HUDEP-2 (cell line): ENCODE data around the gene SLC5A3.
A peak's percentile ranks its signal among the peaks of the same experiment; 100 is the strongest.

ENCODE experiments used
- DNase-seq, 76 experiments: peaks; one replicate each; lab custom pipeline; 2025; ENCODE audit not compliant: unreplicated experiment in 76 of 76; lab: John Stamatoyannopoulos, UW

Gene SLC5A3

GRCh38 chr21:34065027-34065426, 8.4 kb upstream of the SLC5A3 start:
- DNase-seq, result no peak

DNA sequence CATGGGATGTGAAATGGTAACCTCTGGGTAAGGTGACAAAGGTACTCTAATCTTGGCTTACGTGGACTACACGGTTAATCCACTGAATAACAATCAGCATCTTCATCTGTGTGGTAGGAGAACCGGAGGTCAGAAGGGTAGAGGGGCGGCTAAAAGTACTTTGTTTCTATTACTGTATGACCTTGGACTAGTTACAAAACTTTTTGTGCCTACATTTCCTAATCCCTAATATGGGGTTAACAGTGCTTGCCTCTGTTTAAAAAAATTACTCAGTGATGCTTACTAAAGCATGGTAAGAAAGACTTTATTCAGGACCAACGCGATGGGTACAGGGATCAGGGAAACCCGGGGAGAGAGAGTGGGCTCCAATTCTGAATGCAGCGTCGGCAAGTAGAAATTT, 1.7 kb upstream of the SLC5A3 start:
- DNase-seq, result no peak

DNA sequence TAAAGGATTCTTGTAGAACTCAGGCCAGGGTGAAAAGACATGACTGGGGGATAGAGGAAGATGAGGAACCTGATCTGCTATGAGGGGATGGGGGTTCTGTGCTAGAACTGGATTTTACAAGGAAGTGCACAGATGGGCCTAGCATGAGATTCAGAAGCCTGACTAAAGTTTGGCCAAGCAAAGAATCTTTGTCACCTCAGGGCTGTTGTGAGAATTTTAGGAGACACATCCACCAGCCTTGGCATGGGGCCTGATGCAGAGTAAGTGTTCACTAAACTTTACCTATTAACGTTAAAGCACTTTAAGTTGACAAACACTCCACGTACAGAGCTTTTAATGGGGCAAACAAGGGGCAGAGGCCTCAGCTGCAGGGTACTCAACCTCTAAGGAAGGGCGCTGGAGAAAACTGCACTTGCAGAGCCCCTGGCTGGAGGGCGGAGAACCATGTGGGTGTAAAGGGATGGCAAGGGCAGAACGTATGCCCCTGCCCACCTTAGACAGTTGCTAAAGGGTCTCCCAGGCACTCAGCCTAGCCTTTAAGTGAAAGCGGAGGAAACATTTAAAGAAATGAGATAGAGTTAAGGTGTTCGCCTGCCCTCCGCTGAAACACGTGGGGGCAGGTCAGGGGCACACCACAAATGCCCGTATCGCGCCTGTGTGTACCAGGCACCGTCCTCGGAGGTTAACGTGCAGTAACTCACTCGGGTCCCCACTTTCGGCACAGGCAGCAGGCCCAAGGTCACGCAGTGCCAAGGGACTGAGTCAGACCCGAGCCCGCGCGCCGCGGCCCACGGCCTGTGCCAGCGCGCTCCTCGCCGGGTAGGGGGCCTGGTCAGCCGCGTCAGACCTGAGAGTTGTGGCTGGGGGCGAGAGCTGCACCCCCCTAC, 990 bp upstream of the SLC5A3 start:
- DNase-seq, result peak in 1 of 76 experiments; percentile 15

- DNase-seq, result peak in 27 of 76 experiments; percentile 21 to 70 (median 46)
Measured at GRCh38 chr21:34073749-34074282, 438 bp downstream of the SLC5A3 start.

DNA sequence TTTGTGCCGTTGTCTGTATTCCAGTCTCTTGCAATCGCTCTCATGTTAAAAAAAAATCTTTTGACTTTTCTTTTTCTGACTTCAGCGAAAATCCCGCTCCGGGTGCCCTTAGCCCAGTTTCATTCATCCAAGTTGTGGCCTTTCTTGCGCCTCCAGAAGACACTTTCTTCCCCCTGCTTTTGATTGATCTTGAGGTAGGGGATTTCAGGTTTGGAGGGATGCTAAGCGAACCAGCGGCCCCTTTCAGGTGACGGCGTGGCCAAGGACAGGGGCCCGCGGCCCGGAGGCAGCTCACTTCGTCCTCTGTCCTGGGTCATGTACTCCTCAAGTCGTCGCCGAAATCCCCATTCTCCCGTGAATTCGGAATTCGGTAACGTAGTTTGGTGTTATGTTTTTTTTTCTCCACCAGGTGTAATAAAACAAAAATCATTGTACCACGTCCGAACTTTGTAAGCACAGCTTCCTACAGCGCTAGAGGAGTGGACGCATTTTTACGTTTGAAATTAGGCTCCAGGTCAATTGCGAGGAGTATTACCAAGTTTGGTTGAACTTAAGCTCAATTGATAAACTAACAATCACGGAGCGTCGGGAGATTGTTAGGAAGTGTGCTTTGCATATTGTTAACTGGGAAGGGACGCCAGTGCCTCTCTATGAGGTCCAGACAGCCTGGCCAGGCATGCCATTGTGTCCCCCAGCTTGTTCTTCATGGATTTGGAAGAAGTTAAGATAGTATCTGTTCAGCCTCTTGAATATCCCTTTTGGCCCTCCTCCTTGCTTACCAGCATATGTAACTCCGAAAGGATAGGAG, 1.1 kb downstream of the SLC5A3 start:
- peak in 1 of 76 experiments; percentile 37 for DNase-seq

- DNase-seq, result no peak
Measured at GRCh38 chr21:34075091-34075425, 1.7 kb downstream of the SLC5A3 start.

DNA sequence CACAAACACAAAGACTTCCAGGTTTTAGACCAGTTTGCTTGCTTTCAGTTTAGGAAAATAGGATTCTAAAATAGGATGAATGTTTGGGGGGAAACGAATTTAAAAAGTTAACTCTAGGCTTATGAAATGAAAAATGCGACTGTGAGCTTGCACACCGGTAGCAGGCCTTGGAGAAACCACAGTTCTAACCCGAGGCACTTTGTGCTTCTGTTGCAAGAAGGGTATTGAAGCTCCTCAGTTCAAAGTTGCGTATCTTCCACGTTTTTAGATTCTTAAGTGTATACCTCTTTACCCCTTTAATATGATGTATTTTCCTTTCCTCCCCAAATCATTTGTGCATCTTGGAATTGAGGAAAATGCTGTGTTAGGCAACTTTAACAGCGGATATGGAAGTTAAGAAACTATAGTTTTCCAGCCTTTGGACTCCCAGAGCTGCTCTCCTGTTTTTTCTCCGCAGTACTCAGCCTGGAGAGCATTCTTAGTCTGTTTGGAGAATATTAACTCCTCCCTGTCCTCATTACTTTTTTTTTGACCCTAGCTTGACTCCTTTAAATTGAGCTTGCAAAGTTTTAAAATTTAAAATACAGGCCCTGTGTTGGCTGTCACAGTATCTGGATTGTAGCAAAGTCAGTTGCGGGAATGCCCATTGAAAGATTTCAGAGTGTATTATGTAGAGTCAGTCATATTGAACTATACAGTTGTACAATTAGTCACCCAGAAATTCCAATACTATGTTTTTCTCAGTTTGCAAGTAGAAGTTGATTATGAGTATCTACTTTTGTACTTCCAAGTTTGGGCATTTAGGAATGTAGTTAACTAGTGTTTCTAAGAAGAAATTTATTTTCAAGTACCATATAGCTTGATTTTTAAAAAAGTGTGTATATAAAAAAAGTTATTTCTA, 2.6 kb downstream of the SLC5A3 start:
- DNase-seq, result no peak

- no peak for DNase-seq
Measured at GRCh38 chr21:34076835-34077234, 3.5 kb downstream of the SLC5A3 start.

GRCh38 chr21:34077888-34078287, 4.5 kb downstream of the SLC5A3 start:
- peak in 9 of 76 experiments; percentile 7 to 56 (median 24) for DNase-seq

DNA sequence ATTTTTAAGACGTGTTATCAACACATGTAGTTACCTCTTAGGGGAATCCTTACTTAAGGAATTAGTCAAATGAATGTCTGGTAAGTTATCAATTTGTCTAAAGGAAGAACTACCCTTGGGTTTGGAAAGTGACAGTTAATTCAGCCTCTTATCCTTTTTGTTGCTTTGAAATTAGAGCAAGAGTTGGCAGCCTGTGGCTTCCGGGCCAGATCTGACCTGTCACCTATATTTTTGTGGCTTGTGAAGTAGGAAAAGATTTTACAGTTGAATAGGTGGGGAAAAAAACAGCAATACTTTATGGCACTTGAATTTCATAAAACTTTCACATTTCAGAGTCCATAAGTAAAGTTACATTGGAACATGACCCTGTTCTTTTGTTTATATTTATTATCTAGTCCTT, 5.5 kb downstream of the SLC5A3 start:
- peak in 3 of 76 experiments; percentile 5 to 28 (median 16) for DNase-seq

DNA sequence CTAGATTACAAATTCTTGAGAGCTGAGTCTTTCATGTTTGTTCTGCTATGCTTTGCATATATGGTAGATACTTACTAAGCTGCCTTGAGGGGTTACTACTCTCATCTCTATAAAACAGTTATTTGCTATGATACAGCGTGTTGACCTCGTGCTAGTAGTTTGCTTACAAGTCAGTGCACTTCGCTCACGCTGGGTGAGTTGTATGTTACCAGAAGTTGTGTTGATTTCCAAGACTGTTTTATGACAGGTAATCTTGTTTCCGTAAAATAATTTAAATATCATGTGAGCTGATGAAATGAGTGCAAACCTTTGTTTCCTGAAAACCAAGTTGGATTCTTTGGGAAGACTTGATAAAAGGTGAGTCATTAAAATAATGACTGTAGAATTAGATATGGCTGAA, 7.3 kb downstream of the SLC5A3 start:
- no peak for DNase-seq

GRCh38 chr21:34082769-34083168, 9.4 kb downstream of the SLC5A3 start:
- no peak for DNase-seq

- no peak for DNase-seq
Measured at GRCh38 chr21:34083357-34083756, 10.0 kb downstream of the SLC5A3 start.

GRCh38 chr21:34085129-34085528, 11.8 kb downstream of the SLC5A3 start:
- DNase-seq, result no peak

DNA sequence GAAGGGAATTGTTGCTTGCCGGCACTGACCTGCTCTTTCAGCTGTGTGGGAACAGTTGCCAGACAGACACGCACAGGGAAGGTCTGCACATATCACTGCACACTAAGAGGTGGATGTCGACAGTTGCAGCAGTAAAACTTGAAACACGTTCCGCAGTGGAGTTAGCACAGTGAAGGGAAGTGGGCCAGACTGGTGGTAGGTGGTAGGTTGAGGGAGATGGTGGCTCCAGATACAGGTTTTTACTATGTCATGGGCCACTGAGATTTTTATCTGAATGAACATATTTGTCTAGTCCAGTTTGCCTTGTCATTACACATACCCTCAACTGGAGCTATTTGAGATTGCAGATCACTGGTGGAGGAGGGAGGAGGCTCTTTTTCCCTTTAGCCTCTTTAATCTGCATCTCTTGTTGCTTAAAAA, 13.5 kb downstream of the SLC5A3 start:
- DNase-seq, result peak in 2 of 76 experiments; percentile 12 to 25

DNA sequence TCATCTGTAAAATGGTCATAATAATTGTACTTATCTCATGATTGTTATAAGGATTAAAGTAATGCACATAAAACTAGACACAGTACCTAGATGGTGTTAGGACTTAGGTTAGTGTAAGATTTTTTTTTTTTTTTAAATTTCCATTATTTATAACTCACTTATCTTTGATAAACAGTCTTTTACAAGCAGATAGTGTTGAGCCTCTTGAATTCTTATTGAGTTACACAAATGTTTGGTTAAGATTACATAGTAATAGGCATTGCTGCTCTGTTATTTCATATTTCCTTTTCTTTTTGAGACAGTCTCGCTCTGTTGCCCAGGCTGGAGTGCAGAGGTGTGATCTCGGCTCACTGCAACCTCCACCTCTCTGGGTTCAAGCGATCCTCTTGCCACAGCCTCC, 15.4 kb downstream of the SLC5A3 start:
- no peak for DNase-seq

- DNase-seq, result no peak
Measured at GRCh38 chr21:34091032-34091431, 17.7 kb downstream of the SLC5A3 start.

DNA sequence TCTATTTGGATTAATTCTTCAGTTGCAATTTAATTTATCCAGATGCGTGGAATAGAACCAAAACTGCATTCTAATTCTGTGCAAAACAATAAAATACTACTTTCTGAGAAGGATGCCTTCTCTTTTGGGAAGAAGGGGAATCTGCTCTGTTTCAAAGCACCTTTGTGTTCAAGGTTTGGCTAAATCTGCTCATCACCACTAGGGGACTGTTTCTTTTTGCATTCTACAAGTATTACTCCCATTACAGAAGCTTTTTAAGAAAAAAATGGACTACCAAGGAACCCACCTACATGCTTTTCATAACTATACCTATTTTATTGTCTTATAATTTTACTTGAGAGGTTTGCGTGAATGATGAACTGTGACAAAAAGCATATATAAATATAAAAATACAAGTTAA, 18.2 kb downstream of the SLC5A3 start:
- no peak for DNase-seq

GRCh38 chr21:34092262-34092921, 19.0 kb downstream of the SLC5A3 start:
- no peak for DNase-seq

DNA sequence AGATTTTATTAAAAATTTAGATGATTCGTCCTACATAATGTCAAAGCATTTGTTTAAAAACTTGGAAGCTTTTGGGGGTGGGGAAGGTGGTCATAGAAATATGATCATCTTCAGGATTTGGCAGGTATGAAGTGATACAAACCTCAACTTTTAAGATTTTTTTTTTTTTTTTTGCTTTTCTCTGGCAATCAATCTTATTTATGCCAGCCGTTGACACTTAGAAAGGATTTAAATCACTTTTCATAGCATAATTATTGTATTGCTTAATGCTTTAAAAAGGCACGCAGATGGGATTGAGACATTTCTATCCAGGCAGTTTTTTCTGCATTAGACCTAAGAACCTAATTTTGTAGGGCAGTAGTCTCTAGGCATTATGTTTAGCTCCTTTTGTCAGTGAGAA, 19.7 kb downstream of the SLC5A3 start:
- no peak for DNase-seq
